GM21528 (cell line): ENCODE results near the gene DNAJC13.

ENCODE experiments used
- ATAC-seq: cut with Tn5 transposase; IDR thresholded peaks from one replicate; pipeline ENCODE4 v1.9.1; 2021; ENCODE audit warnings: mild to moderate bottlenecking, moderate library complexity; ENCODE audit not compliant: unreplicated experiment, low FRiP score

DNAJC13 gene

DNA sequence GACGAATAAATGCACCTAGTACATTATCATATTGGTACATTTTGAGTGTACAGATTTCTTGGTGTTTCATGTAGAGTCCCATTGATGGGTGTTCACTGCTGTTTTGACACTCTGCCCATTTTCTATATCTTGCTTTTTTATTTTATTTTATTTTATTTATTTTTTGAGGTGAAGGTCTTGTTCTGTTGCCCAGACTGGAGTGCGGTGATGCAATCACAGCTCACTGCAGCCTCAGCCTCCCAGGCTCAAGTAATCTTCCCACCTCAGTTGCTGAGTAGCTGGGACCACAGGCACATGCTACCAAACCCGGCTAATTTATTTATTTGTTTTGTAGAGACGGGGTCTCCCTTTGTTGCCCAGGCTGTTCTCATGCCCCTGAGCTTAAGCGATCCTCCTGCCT, 44.2 kb downstream of the DNAJC13 start:
- no peak for ATAC-seq

DNA sequence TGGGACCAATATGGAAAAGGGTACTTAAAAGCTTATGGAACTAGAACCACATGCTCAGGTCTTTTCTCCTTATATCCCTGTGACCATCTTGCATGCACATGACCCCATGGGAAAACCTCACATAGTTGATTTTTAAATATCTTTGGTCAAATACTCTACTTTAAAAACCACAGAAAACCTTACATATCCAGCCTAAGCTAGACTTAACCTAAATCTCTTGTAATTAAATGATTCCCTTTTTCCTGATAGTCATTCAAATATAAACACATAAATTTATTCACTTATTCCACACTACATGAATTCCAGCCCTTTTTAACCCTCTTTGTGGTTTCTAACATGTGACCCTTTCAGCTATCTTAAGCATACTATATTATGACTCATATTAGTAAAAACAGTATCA, 46.8 kb downstream of the DNAJC13 start:
- ATAC-seq: no peak

DNA sequence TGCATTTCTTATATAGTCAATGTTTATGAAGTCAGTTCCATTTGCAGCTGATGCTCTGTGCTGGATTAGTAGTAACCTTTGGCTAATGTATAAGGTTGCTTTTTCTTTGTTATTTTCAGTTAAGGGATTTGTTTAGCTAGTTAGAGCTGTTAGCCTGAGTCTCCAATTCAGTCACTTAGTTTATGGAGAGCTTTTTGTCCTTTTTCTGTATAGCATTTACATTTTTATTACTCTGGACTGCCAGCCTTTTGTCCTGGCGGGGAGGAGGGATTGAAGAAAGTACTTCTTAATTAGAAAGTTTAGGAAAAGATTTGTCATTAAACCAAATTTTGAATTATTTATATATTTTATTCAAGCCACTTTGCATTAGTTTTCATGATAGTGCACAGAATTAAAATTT, 52.0 kb downstream of the DNAJC13 start:
- ATAC-seq: no peak

DNA sequence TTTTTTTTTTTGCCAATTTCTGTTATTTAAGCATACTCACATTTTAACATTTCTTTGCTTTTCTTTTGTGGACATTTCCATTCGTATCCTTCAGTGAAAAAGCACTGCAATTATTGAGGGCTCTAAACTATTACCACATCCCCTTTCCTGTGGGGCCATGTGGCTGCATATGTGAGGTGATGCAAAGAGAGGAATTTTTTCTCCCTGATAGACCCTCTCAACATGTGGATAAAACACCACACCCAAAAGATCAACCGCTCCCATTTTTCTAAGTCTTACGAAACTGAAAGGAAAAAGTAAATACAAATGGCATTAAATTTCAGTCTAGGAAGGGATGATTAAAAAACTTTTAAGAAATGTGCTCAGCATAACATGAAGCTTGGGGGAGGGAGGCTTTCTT, 68.8 kb downstream of the DNAJC13 start:
- no peak for ATAC-seq

DNA sequence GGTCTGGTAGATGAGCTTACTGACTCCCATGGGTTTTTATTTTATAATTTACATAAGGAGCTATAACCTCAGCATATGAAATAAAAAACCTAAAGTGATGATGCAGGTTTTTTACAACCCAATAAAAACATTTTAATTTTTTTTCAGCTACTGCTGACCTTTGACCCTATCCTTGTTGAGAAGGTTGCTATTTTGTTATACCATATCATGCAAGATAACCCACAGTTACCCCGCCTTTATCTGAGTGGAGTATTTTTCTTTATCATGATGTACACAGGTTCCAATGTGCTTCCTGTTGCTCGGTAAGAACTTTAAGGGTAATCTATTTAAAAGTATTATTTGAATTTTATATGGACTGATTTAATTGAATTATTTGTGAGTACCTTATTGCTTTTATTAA, 70.8 kb downstream of the DNAJC13 start:
- no peak for ATAC-seq

DNA sequence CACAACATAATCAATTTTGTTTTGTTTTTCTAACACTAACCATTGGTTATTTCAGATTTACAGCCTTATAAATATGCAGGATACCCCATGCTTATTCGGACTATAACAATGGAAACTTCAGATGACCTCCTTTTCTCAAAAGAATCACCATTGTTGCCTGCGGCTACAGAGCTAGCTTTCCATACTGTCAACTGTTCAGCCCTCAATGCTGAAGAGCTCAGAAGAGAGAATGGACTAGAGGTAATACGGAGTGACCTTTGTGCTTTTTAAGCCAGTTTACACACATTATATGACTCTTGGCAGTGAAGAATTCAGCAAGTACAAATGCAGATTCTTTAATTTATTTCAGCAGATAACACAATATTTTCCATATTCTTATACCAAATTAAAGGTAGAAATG, 81.8 kb downstream of the DNAJC13 start:
- ATAC-seq: no peak

DNA sequence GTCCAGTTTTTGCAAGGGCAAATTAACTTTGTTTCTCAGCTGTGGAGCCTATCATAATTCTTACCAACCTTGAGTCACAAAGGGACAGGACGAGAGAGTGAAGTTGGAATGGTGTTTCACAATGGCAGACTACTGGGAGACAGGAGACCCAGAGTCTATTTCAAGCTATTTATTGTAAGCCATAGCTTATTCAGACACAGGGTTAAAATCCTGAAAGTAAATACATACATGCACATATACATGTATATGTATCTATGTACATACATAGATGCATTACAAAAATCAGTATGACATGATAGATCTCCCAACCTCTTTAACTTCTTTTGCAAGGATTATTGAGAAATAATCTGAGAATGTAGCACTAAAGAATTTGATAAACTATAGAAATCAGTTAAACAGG, 86.3 kb downstream of the DNAJC13 start:
- ATAC-seq: no peak

DNA sequence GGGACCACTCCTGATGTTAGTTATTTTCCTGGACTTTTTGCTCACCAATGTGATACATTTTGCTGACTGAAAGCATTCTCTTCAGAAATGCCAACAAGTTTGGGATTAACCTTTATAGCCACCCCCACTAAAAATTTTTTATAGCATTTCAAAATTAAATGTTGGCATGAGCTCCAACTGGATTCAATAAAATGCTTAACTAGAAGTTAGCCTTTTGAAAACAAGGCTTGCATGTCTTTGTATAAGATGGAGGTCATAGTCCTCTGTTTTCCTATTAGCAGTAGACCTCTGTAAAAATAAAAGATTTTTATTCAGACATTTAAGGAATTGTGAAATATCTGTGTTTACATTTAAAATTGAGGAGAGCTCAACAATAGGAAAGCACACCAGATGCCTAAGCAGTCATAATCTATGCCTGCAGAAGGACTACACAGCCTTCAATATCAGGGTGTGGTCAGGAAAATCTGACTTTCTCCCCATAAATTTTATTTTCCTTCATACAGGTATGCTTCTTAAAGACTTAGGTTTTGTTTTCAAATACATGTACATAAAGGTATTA, 87.2 kb downstream of the DNAJC13 start:
- ATAC-seq: no peak

DNA sequence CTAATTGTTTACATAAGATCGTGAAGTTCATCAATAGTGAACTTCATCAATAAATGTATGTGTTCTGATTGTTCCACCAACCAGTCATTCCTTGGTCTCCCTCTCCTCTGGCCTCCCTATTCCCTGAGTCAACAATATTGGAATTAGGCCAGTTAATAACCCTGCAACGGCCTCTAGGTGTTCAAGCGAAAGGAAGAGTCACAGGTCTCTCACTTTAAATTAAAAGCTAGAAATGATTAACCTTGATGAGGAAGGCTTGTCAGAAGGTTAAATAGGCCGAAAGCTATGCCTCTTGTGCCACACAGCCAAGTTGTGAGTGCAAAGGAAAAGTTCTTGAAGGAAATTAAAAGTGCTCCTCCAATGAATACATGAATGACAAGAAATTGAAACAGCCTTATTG, 90.4 kb downstream of the DNAJC13 start:
- no peak for ATAC-seq

DNA sequence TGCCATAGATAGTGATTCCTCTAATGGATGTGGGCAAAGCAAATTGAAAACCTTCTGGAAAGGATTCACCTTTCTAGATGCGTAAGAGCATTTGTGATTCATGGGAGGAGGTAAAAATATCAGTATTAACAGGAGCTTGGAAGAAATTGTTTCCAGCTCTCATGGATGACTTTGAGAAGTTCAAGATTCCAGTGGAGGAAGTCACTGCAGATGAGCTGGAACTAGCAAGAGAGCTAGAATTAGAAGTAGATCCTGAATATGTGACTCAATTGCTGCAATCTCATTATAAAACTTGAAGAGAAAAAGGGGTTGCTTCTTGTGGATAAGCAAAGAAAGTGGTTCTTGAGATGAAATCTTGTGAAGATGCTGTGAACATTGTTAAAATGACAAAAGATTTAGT, 91.8 kb downstream of the DNAJC13 start:
- ATAC-seq: no peak

DNA sequence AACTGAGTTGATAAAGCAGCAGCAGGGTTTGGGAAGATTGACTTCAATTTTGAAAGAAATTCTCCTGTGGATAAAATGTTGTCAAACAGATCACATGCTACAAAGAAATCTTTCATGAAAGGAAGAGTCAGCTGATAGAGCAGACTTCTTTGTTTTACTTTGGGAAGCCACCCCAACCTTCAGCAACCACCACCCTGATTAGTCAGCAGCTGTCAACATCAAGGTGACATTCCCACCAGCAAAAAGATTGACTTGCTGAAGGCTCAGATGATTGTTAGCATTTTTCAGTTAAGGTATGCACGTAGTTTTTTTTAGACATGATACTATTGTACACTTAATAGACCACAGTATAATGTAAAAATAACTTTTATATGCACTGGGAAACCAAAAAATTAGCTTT, 92.2 kb downstream of the DNAJC13 start:
- ATAC-seq: no peak

DNA sequence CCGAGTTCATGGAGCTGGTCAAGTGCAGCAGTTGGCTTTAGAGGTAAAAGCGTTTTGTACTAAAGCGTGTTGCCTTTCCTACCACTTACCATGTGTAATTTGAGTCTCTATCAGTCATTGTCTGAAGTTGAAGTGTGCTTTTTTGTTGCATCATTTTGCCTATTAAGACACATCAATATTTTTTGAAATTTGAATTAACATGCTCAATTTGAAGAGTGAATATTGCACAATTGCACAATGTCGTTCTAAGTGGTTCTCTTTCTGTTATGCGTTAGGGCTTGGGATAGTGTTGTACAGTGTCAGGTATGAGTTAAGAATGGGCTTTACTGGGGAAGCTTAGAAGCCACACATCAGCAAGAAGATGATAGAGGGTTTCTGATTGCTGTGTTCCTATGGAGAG, 95.8 kb downstream of the DNAJC13 start:
- no peak for ATAC-seq

DNA sequence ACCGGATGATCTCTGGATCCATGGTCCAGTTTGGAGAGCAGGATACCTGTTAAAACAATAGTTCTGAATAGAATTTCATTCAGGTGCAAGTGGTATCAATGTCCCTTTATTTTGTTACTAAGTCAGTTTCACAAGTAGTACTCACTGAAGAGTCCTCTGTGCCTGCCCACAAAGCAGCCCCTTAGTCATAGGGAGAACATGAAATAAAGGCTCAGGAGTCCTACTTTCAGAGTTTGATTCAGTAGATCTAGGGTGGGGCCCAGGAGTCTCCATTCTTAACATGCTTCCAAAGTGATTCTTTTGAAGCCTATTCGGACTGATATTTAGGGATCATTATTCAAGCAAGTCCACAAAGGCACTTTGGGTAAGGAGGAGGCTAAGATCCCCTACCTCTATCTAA, 100.0 kb downstream of the DNAJC13 start:
- no peak for ATAC-seq

DNA sequence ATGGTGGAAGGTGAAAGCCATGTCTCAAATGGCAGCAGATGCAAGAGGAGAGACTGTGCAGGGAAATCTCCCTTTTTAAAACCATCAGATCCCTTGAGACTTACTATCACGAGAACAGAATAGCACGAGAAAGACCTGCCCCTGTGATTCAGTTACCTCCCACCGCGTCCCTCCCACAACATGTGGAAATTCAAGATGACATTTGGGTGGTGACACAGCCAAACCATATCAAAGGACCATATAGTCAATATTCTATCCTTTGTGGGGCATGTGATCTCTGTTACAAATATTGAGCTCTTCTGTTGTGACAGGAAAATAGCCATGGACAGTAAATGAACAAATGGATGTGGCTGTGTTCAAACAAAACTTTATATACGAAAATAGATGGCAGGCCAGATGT, 102.6 kb downstream of the DNAJC13 start:
- no peak for ATAC-seq

DNA sequence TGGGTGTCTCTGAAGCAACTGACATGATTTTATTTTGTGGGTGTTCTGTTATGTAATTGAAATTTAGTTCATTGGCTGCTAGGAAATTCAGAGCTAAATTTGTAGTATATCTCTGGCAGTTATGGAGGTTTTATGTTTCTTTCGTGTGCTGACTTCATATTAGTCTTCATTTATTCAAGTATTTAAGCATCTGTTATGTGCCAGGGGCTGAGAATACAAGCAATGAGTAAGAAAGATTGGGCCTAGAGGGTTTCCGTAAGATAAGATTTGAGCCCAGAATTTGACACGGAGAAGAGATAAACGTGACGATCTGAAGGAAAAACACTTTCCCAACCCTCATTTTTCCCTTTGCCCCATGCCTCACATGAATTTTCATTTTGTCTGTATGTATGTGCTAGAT, 104.6 kb downstream of the DNAJC13 start:
- no peak for ATAC-seq

DNA sequence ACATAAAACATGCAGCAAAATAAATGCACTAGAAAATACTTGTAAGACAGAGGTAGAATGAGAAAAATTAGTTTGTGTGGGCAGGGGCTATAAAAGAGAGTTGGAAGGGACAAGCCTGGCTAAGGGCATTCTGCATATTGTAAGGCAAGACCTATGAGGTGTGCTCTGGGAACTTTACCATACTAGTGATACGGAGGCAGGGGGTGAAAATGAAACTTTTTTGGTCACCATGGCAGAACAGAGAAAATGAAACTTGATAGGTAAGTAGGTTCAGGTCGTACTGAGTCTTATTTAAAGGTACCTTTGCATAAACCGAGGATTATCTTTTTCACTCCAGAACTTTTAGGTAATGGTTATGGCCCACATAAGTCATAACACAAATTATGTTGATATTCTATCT, 105.1 kb downstream of the DNAJC13 start:
- peak; percentile 96 for ATAC-seq

DNA sequence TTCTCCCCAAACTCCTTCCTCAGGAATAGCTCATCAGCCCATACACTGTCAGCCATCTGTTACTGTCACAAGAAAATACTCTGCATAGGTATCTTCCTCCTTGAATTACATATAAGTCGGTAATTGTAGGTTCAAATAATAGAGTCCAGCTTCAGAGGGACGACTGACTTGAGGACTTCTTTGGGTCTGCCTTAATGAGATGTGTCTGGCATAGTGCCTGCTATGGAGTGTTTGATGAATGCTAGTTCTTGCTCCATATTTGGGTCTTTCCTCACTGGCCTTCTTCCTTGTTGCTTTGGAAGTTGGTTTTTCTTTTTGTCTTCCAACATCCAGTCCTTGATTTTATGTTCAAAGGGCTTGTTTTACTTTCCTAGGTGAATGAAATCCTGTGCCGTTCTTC, 113.3 kb downstream of the DNAJC13 start:
- no peak for ATAC-seq

DNA sequence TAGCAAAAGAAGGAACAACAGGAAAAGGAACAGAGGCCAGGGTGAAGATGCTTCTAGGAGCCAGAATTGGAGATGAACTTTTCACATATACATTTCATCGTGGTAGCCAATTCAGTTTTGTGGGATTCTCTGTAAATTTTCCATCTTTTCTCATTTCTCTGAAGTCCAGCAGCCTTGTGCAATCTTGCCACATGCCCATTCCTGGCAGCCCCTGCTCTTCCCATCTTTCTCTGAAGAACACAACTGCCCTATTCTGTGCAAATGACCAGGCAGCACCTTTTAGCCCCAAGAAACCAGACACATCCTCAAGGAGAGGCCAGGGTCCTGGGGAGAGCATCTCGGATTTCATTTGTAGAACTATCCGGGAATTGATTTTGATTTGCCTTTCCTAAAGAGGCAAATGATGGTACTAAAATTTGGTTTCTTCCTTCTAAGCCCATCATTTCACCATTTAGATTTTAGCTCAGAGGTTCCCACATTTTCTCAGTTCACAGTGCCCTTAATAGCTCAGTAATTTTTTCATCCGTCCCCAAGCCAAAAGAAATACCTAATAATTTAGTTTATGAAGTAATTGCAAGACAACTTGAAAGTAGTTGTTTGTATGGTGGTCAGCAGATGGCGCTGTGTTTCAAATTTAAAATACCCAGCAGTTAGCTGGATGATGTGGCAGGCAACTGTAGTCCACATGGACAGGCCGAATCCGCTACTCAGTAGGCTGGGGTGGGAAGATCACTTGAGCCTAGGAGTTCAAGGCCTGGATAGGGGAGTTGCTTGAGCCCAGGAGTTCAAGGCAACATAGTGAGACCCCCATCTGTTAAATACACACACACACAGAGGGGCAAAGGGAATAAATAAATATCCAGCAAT, 118.5 kb downstream of the DNAJC13 start:
- no peak for ATAC-seq

DNA sequence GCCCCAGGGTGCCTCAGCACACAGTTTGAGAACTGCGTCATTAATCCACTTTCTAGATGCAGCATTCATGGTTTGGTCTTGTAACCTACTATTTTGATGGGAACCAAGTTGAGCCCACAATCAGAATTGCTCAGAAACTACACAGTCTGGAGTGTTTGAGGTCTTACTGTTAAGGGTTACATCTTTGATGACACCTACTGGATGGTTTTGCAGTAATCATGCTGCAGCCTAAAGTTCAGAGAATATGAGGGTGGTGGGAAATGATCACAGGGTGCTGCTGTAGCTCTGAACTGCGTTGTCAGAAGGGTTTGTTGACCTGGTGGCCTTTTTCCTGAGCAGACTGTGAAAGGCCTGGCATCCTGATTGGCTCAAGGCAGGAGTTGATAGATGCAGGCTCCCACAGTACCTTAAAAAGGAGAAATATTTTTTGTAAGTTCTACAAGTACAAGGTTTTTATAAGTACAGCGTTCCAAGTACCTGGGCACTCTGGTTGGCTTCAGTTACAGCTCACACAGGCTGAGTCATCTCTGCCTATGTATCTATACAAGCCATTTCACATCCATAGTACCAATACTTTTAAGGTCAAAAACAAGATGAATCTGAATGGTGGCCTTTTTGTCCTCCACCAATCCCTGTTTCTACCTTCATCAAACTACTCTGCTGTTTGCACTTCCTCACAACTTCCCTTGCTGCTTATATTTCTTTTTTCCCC, 119.3 kb downstream of the DNAJC13 start:
- no peak for ATAC-seq

DNA sequence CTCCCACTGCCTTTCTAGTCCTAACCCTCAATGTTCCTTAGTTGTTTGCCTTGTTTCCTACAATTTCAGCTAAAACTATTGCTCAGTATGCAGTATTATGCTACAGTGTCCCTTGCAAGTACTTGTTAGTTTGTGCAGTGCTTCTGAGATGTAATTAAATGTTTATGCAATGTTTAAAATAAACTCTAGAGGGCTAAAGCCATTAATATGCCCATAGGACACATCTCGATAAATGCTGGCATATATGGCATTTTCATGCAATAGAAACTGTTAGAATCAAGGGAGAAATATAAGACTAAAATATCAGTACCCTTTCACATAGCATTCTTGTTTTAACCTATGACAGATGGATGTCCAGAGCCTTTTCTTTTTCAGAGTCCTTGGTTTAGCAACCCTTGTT, 120.0 kb downstream of the DNAJC13 start:
- ATAC-seq: no peak

DNA sequence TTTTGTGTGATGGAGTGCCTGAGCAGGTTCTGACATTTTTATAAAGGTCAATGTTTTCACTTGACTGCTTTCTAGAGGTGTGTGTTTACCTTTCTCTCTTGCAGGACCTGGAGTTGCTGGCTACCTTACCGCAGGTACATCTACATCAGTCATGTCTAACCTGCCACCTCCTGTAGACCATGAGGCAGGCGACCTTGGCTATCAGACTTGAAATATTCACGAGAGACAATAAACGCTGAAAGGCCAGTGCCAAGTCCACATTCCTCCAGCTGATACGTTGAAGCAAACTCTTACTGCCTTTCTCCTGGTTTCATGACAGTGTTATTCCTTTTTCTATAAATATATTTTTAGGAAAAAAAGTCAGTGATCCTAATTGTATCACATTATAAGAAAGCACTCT, 120.8 kb downstream of the DNAJC13 start:
- no peak for ATAC-seq

DNA sequence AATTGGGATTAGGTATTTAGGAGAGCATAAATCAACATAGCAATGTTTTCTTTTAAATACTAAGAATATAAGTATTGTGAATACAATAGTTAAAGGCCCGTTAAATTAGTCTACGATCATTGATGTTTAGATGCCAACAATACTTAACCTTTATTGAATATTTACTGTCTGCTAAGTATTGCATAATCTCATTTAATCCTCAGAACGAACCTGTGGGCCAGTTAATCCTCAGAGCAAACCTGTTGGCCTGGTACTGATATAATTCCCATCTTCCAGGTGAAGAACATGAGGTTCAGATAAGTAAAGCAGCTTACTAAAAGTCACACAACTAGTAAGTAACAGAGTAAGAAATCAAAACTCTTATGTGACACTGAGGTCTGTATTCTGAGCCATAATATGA, 122.4 kb downstream of the DNAJC13 start:
- no peak for ATAC-seq
